Calu3 (cell line): ENCODE data around the gene EDA. TPM values are rescaled to one million over a fixed set of nuclear protein-coding genes. Genes with fewer than 3 reads are reported as not detected.

Source experiments
- BruUV-seq: library from RNA; stranded (reverse); fragments of 400-500 nt; replicated peaks from 2 replicates; lab custom pipeline; 2021; lab: Mats Ljungman, UMichigan
- CTCF ChIA-PET: fragments of 300-600 bp; sonication (Branson Sonifier 250); formaldehyde crosslinking; loops from one replicate; lab custom pipeline; 2022; ENCODE audit warnings: antibody characterized with exemption; lab: Charles Lee
- DNase-seq: peaks from one replicate; pipeline ENCODE4 v3.0.0; 2022
- H3K27ac Mint-ChIP-seq: one replicate; pipeline ENCODE4 v1.8.0; 2022; ENCODE audit warnings: mixed read lengths; ENCODE audit not compliant: unreplicated experiment
- H3K27me3 Mint-ChIP-seq: one replicate; pipeline ENCODE4 v1.8.0; 2022; ENCODE audit warnings: mixed read lengths; ENCODE audit not compliant: unreplicated experiment
- H3K36me3 Mint-ChIP-seq: one replicate; pipeline ENCODE4 v1.8.0; 2022; ENCODE audit warnings: mild to moderate bottlenecking, moderate library complexity, mixed read lengths; ENCODE audit not compliant: insufficient read depth, unreplicated experiment
- H3K4me1 Mint-ChIP-seq: one replicate; pipeline ENCODE4 v1.8.0; 2022; ENCODE audit warnings: mild to moderate bottlenecking, low read depth, mixed read lengths; ENCODE audit not compliant: unreplicated experiment
- H3K4me3 Mint-ChIP-seq: one replicate; pipeline ENCODE4 v1.8.0; 2022; ENCODE audit warnings: mild to moderate bottlenecking, low read depth, moderate library complexity, mixed read lengths; ENCODE audit not compliant: unreplicated experiment
- H3K9me3 Mint-ChIP-seq: one replicate; pipeline ENCODE4 v1.8.0; 2022; ENCODE audit warnings: low read depth, mixed read lengths; ENCODE audit not compliant: unreplicated experiment
- CTCF ChIP-seq: fragments of 200-600 bp; IDR thresholded peaks from one replicate; pipeline ENCODE4 v1.8.0; 2022; ENCODE audit warnings: antibody characterized with exemption; ENCODE audit not compliant: unreplicated experiment
- intact Hi-C: fragments of 100-400 bp; cut with micrococcal nuclease; formaldehyde crosslinking; loops from one replicate; pipeline ENCODE4 v1.10.0; 2022; ENCODE audit not compliant: unreplicated experiment
- total RNA-seq: library from RNA; stranded (reverse); gene quantifications from 2 replicates; pipeline ENCODE4 v1.2.3, GENCODE V29; 2022

The EDA gene
- total RNA-seq, 1 experiment from 2014 or later: 5.7 TPM

GRCh38 chrX:69614886-69615285, 1.0 kb upstream of the EDA start:
- no peak for DNase-seq
- Mint-ChIP-seq H3K27me3 (no peaks in the 10 kb centered on the region), H3K4me1 (peaks cover 8% of the 10 kb centered on the region), H3K9me3 (no peaks in the 10 kb centered on the region), H3K36me3 (peaks cover 18% of the 10 kb centered on the region), H3K4me3 (no peak overlapping the region), H3K27ac (no peak overlapping the region)
- TF ChIP-seq CTCF: no peak
- intact Hi-C loops: loop anchor here (5.0 kb wide), 2 partner anchors 482 to 793 kb away; no protein-coding TSS in a partner anchor
- CTCF ChIA-PET: no interaction called here
- no TSS peak for BruUV-seq

GRCh38 chrX:69615342-69615741, 571 bp upstream of the EDA start:
- H3K27me3 Mint-ChIP-seq: no peaks in the 10 kb centered on the region
- CTCF ChIA-PET: interaction anchor here (0.5 to 1.2 kb wide), 3 partner anchors 191 to 518 kb away, joined by 3 to 4 read pairs (median 3); partner anchors contain the start of gene IGBP1
- BruUV-seq: no TSS peak
- H3K9me3 Mint-ChIP-seq: no peaks in the 10 kb centered on the region
- H3K36me3 Mint-ChIP-seq: peaks cover 18% of the 10 kb centered on the region
- H3K4me1 Mint-ChIP-seq: peaks cover 8% of the 10 kb centered on the region
- DNase-seq: no peak
- TF ChIP-seq CTCF: no peak
- intact Hi-C loops: loop anchor here (5.0 kb wide), 2 partner anchors 482 to 793 kb away; no protein-coding TSS in a partner anchor
- H3K4me3 Mint-ChIP-seq: peak overlapping the region; percentile 96
- peak overlapping the region; percentile 36 for H3K27ac Mint-ChIP-seq

GRCh38 chrX:69616457-69617203, 717 bp downstream of the EDA start:
- H3K4me1 Mint-ChIP-seq: peaks cover 8% of the 10 kb centered on the region
- peak; percentile 30 for DNase-seq
- peak overlapping the region; percentile 50 for H3K27ac Mint-ChIP-seq
- intact Hi-C loops: loop anchor here (2.0 to 5.0 kb wide), 3 partner anchors 416 to 794 kb away; no protein-coding TSS in a partner anchor
- no TSS peak for BruUV-seq
- no peaks in the 10 kb centered on the region for H3K27me3 Mint-ChIP-seq
- peaks cover 18% of the 10 kb centered on the region for H3K36me3 Mint-ChIP-seq
- no peaks in the 10 kb centered on the region for H3K9me3 Mint-ChIP-seq
- no peak for TF ChIP-seq CTCF
- CTCF ChIA-PET: interaction anchor here (0.7 to 2.4 kb wide), 4 partner anchors 10 to 517 kb away, joined by 3 to 7 read pairs (median 5); partner anchors contain the start of genes IGBP1 and NALF2
- H3K4me3 Mint-ChIP-seq: peak overlapping the region; percentile 96

GRCh38 chrX:69618803-69619202, 2.9 kb downstream of the EDA start:
- peak; percentile 11 for TF ChIP-seq CTCF
- H3K4me1 Mint-ChIP-seq: peaks cover 8% of the 10 kb centered on the region
- no peak overlapping the region for H3K27ac Mint-ChIP-seq
- peaks cover 18% of the 10 kb centered on the region for H3K36me3 Mint-ChIP-seq
- intact Hi-C loops: loop anchor here (1.0 to 5.0 kb wide), 4 partner anchors 81 to 797 kb away; no protein-coding TSS in a partner anchor
- H3K4me3 Mint-ChIP-seq: no peak overlapping the region
- H3K9me3 Mint-ChIP-seq: no peaks in the 10 kb centered on the region
- CTCF ChIA-PET: interaction anchor here (1.2 to 2.4 kb wide), 5 partner anchors 81 to 479 kb away, joined by 3 to 9 read pairs (median 4); partner anchors contain the start of gene NALF2
- peak; percentile 22 for DNase-seq
- H3K27me3 Mint-ChIP-seq: no peaks in the 10 kb centered on the region
- BruUV-seq: no TSS peak
